IMR-90 (cell line): ENCODE measurements around the gene CERS6. TPM values are rescaled to one million over a fixed set of nuclear protein-coding genes. Genes with fewer than 3 reads are reported as not detected.

Experiments
- ATAC-seq: fragments of 200-7000 bp; cut with Tn5 transposase; 2 replicates; pipeline ENCODE4 v1.9.1; 2020; ENCODE audit warnings: low read depth, mild to moderate bottlenecking, moderate library complexity
- BruUV-seq: library from RNA; stranded (reverse); fragments of 400-500 nt; replicated peaks from 2 replicates; lab custom pipeline; 2021; lab: Mats Ljungman, UMichigan
- CTCF ChIA-PET: fragments of 300-600 bp; formaldehyde crosslinking; extraction: SDS; loops from one replicate; lab custom pipeline; 2021; ENCODE audit warnings: antibody characterized with exemption; lab: Yijun Ruan, JAX
- POLR2A ChIA-PET: fragments of 300-600 bp; sonication (Branson Sonifier 250); formaldehyde crosslinking; loops from one replicate; lab custom pipeline; 2022; ENCODE audit warnings: antibody characterized with exemption; ENCODE audit not compliant: unreplicated experiment; lab: Charles Lee
- DNase-seq: peaks from one replicate; pipeline ENCODE4 v3.0.0; 2013
- H2AFZ ChIP-seq: replicated peaks from 2 replicates; pipeline ENCODE3; 2013; ENCODE audit warnings: low read length, mild to moderate bottlenecking; ENCODE audit not compliant: poor library complexity
- H2AK5ac ChIP-seq: 2 replicates; pipeline ENCODE4 v1.6.1; 2013; ENCODE audit warnings: low read depth, low read length, inconsistent platforms
- H2AK9ac ChIP-seq: replicated peaks from 2 replicates; pipeline ENCODE3; 2013; ENCODE audit warnings: mild to moderate bottlenecking, low read depth, low read length, moderate library complexity; ENCODE audit not compliant: poor library complexity
- H2BK120ac ChIP-seq: 2 replicates; pipeline ENCODE4 v1.6.1; 2013; ENCODE audit warnings: low read depth, low read length, inconsistent platforms
- H2BK15ac ChIP-seq: 3 replicates; pipeline ENCODE4 v1.6.1; 2013; ENCODE audit warnings: low read depth, low read length, inconsistent platforms
- H2BK20ac ChIP-seq: 2 replicates; pipeline ENCODE4 v1.6.1; 2013; ENCODE audit warnings: low read depth, mild to moderate bottlenecking, inconsistent platforms, low read length, moderate library complexity
- H2BK5ac ChIP-seq: 2 replicates; pipeline ENCODE4 v1.6.1; 2013; ENCODE audit warnings: mild to moderate bottlenecking, low read depth, low read length, inconsistent platforms; ENCODE audit not compliant: poor library complexity, severe bottlenecking
- H3K14ac ChIP-seq: replicated peaks from 2 replicates; pipeline ENCODE4 v1.6.1; 2013; ENCODE audit warnings: low read depth, low read length, inconsistent platforms
- H3K18ac ChIP-seq: 2 replicates; pipeline ENCODE4 v1.6.1; 2013; ENCODE audit warnings: low read depth, low read length, control low read depth
- H3K23ac ChIP-seq: 2 replicates; pipeline ENCODE4 v1.6.1; 2013; ENCODE audit warnings: low read depth, low read length, inconsistent platforms
- H3K27ac ChIP-seq: 2 replicates; pipeline ENCODE4 v1.5.1; 2013; ENCODE audit warnings: mild to moderate bottlenecking, control low read depth, low read length; ENCODE audit not compliant: insufficient read depth
- H3K27me3 ChIP-seq: 2 replicates; pipeline ENCODE4 v1.6.1; 2013; ENCODE audit warnings: low read length; ENCODE audit not compliant: control insufficient read depth, insufficient read depth
- H3K36me3 ChIP-seq: 2 replicates; pipeline ENCODE4 v1.6.1; 2013; ENCODE audit warnings: low read length, mixed read lengths; ENCODE audit not compliant: control insufficient read depth, insufficient read depth
- H3K4ac ChIP-seq: 2 replicates; pipeline ENCODE4 v1.6.1; 2013; ENCODE audit warnings: low read depth, low read length, inconsistent platforms
- H3K4me1 ChIP-seq: 2 replicates; pipeline ENCODE4 v1.6.1; 2013; ENCODE audit warnings: low read length, mixed read lengths; ENCODE audit not compliant: control insufficient read depth, insufficient read depth
- H3K4me2 ChIP-seq: 2 replicates; pipeline ENCODE4 v1.6.1; 2013; ENCODE audit warnings: low read depth, mild to moderate bottlenecking, control low read depth, low read length, moderate library complexity
- H3K4me3 ChIP-seq: 2 replicates; pipeline ENCODE4 v1.5.1; 2013; ENCODE audit warnings: low read depth, mild to moderate bottlenecking, control low read depth, low read length, moderate library complexity; ENCODE audit not compliant: insufficient read depth
- H3K56ac ChIP-seq: 2 replicates; pipeline ENCODE4 v1.6.1; 2013; ENCODE audit warnings: low read length, inconsistent platforms; ENCODE audit not compliant: insufficient read depth; ENCODE audit errors: extremely low read depth
- H3K79me1 ChIP-seq, 2 experiments: 2 replicates each; pipeline ENCODE4 v1.6.1; 2013; ENCODE audit warnings: low read length in 2 of 2, inconsistent platforms in 1 of 2, low read depth in 1 of 2
- H3K9ac ChIP-seq: 2 replicates; pipeline ENCODE4 v1.6.1; 2013; ENCODE audit warnings: low read depth, low read length, control low read depth
- H3K9me1 ChIP-seq: 2 replicates; pipeline ENCODE4 v1.6.1; 2013; ENCODE audit warnings: low read length, inconsistent platforms; ENCODE audit not compliant: insufficient read depth
- H3K9me3 ChIP-seq: 2 replicates; pipeline ENCODE4 v1.6.1; 2013; ENCODE audit warnings: low read length; ENCODE audit not compliant: control insufficient read depth, insufficient read depth
- H4K20me1 ChIP-seq: 2 replicates; pipeline ENCODE4 v1.6.1; 2013; ENCODE audit warnings: low read length, inconsistent platforms; ENCODE audit not compliant: insufficient read depth
- H4K5ac ChIP-seq: 2 replicates; pipeline ENCODE4 v1.6.1; 2013; ENCODE audit warnings: mild to moderate bottlenecking, low read depth, low read length, control low read depth
- H4K8ac ChIP-seq, 2 experiments: 2 replicates each; pipeline ENCODE4 v1.6.1; 2013; ENCODE audit warnings: low read depth in 2 of 2, low read length in 2 of 2, control low read depth in 1 of 2, inconsistent platforms in 1 of 2
- H4K91ac ChIP-seq: 2 replicates; pipeline ENCODE4 v1.6.1; 2013; ENCODE audit warnings: low read depth, low read length, inconsistent platforms; ENCODE audit not compliant: insufficient read depth
- CEBPB ChIP-seq: IDR thresholded peaks from 2 replicates; pipeline ENCODE4 v1.6.1; 2012; ENCODE audit warnings: low read depth, low read length, improper control_type of control experiment
- CHD1 ChIP-seq: IDR thresholded peaks from 2 replicates; pipeline ENCODE4 v1.6.1; 2012; ENCODE audit warnings: low read depth, low read length, improper control_type of control experiment
- FOS ChIP-seq: fragments of 150-350 bp; IDR thresholded peaks from 2 replicates; pipeline ENCODE4 v1.6.1; 2016; ENCODE audit warnings: low read depth, low read length
- RCOR1 ChIP-seq: IDR thresholded peaks from 2 replicates; pipeline ENCODE4 v1.6.1; 2012; ENCODE audit warnings: mild to moderate bottlenecking, low read length, improper control_type of control experiment; ENCODE audit not compliant: insufficient replicate concordance
- WGBS, 2 experiments: methylation state at CpG; one replicate each; pipeline versions ENCODE4 v1.1.5 to v1.1.7; 2013; ENCODE audit warnings: missing lambda C conversion rate in 2 of 2; ENCODE audit not compliant: insufficient read length in 1 of 2; ENCODE audit errors: extremely low coverage in 2 of 2; 5-methylcytosine and 5-hydroxymethylcytosine counted together
- dilution Hi-C: fragments of 300-500 bp; cut with HindIII; formaldehyde crosslinking; loops from one replicate; pipeline ENCODE4 v1.14.3; 2018; ENCODE audit warnings: low sequenced_read_pairs; ENCODE audit not compliant: unreplicated experiment
- in situ Hi-C: fragments of 300-500 bp; cut with MboI; formaldehyde crosslinking; loops from 3 replicates; pipeline ENCODE4 v1.14.3; 2019; ENCODE audit warnings: low sequenced_read_pairs, inconsistent platforms, mixed read lengths
- intact Hi-C: fragments of 100-400 bp; cut with micrococcal nuclease; formaldehyde crosslinking; loops from 2 replicates; pipeline ENCODE4 v1.10.0; 2022
- polyA plus RNA-seq, 3 experiments: library from polyadenylated mRNA; depleted of rRNA; stranded (reverse); fragments of >200 nt; gene quantifications; 2 replicates each; pipeline ENCODE4 v1.2.3, GENCODE V29; 2012; ENCODE audit warnings: low replicate concordance in 1 of 3
- total RNA-seq: library from RNA; depleted of rRNA; stranded (reverse); fragments of >200 nt; gene quantifications from 2 replicates; pipeline ENCODE4 v1.2.3, GENCODE V29; 2012

CERS6 gene
- total and polyA plus RNA-seq, 2 of the 4 experiments (the other 2 are of a cell fraction) = 2.1 to 5.7 TPM

GRCh38 chr2:168613551-168613950 is 157.5 kb downstream of the CERS6 start:
- no peak overlapping the region for H3K4me3 ChIP-seq
- H2BK120ac ChIP-seq = no peak overlapping the region
- intact Hi-C loops (no loop called here), in situ Hi-C loops (no loop called here), dilution Hi-C loops (no loop called here)
- H3K4ac ChIP-seq = no peak overlapping the region
- H3K27me3 ChIP-seq = no peaks in the 10 kb centered on the region
- no peak overlapping the region for H3K4me2 ChIP-seq
- no peaks in the 10 kb centered on the region; the same call in 1 of the 2 replicates for H3K9me1 ChIP-seq
- H4K91ac ChIP-seq = no peak overlapping the region
- H3K23ac ChIP-seq = no peak overlapping the region
- H2BK15ac ChIP-seq = no peak overlapping the region
- 0 out of 2 replicates have a peak, but pooled peaks cover 3% of the 10 kb centered on the region for H3K9me3 ChIP-seq
- no peak overlapping the region for H2AK9ac ChIP-seq
- no peak overlapping the region for H3K56ac ChIP-seq
- no peak overlapping the region for H4K5ac ChIP-seq
- WGBS, 2 experiments = 100% methylated on average over 1 of the region's 2 CpGs; no CpG with 5 or more reads in 1 of the 2 experiments
- H2BK5ac ChIP-seq = no peak overlapping the region
- DNase-seq = no peak
- no peak overlapping the region for H3K18ac ChIP-seq
- H4K20me1 ChIP-seq = no peaks in the 10 kb centered on the region
- CTCF ChIA-PET = no interaction called here
- no peaks in the 10 kb centered on the region for H3K4me1 ChIP-seq
- H3K14ac ChIP-seq = no peak overlapping the region
- H4K8ac ChIP-seq = no peak overlapping the region
- no peak overlapping the region for H2AK5ac ChIP-seq
- no peak for TF ChIP-seq CEBPB
- no peak for TF ChIP-seq CHD1
- no peak for TF ChIP-seq RCOR1
- no peak for TF ChIP-seq FOS
- H3K9ac ChIP-seq = no peak overlapping the region
- ATAC-seq = no peak
- no peaks in the 10 kb centered on the region for H3K36me3 ChIP-seq
- H3K79me1 ChIP-seq = no peaks in the 10 kb centered on the region
- H2AFZ ChIP-seq = no peak overlapping the region
- BruUV-seq = no TSS peak
- H2BK20ac ChIP-seq = no peak overlapping the region
- H3K27ac ChIP-seq = no peak overlapping the region
- POLR2A ChIA-PET = no interaction called here
